ENCODE measurements around the gene DTHD1. TPM values are rescaled to one million over a fixed set of nuclear protein-coding genes. Genes with fewer than 3 reads are reported as not detected.

DTHD1 gene
- total RNA-seq, 1 experiment from 2014 or later: not detected

GRCh38 chr4:36320117-36320896 lies 38.9 kb downstream of the DTHD1 start:
- Histone ChIP-seq H3K79me2 (ENCODE audit: insufficient read depth, low read length) (no peaks in the 10 kb centered on the region), H3K9me3 (ENCODE audit: control insufficient read depth in 1 of 2, insufficient read depth in 1 of 2, low read depth in 1 of 2, low read length in 2 of 2) (no peaks in the 10 kb centered on the region)

GRCh38 chr4:36321176-36321575 lies 39.8 kb downstream of the DTHD1 start:
- Histone ChIP-seq H3K9me3 (ENCODE audit: control insufficient read depth in 1 of 2, insufficient read depth in 1 of 2, low read depth in 1 of 2, low read length in 2 of 2) (no peaks in the 10 kb centered on the region), H3K9me2 (ENCODE audit: insufficient read depth) (no peaks in the 10 kb centered on the region), H3K4me1 (ENCODE audit: control insufficient read depth in 1 of 2, insufficient read depth in 2 of 2, low read length in 2 of 2) (no peaks in the 10 kb centered on the region), H3K27me3 (ENCODE audit: insufficient read depth, low read length) (no peaks in the 10 kb centered on the region), H3K9ac (ENCODE audit: low read length) (no peak overlapping the region), H3K36me3 (ENCODE audit: control insufficient read depth in 1 of 2, insufficient read depth in 2 of 2, low read length in 2 of 2) (no peaks in the 10 kb centered on the region), H3K79me2 (ENCODE audit: insufficient read depth, low read length) (no peaks in the 10 kb centered on the region), H4K20me1 (ENCODE audit: insufficient read depth) (no peaks in the 10 kb centered on the region), H3K27ac (ENCODE audit: low read depth, low read length) (no peak overlapping the region), H3K4me3 (replicated peaks in 1 of 2; ENCODE audit: low read depth in 1 of 2, low read length in 2 of 2) (no peak overlapping the region), H3K4me2 (ENCODE audit: low read length) (no peak overlapping the region), H2AFZ (ENCODE audit: low read depth, low read length, poor library complexity, severe bottlenecking) (no peak overlapping the region)
- DNase-seq (ENCODE audit: low read depth, low spot score) (no peak), ATAC-seq (no peak)
- no peak for TF ChIP-seq POLR2AphosphoS5 (IDR thresholded peaks at IDR 0.05; ENCODE audit: low read depth, low read length)
- TF ChIP-seq EZH2 (IDR thresholded peaks at IDR 0.05): no peak
- no peak for TF ChIP-seq SIN3A (IDR thresholded peaks at IDR 0.05; ENCODE audit: low read depth)
- TF ChIP-seq RAD21 (IDR thresholded peaks at IDR 0.05; ENCODE audit: low read depth): no peak
- TF ChIP-seq FOSL1 (IDR thresholded peaks at IDR 0.05; ENCODE audit: low read depth): no peak
- no peak for TF ChIP-seq ATF3 (IDR thresholded peaks at IDR 0.05)
- TF ChIP-seq EZH2phosphoT487 (IDR thresholded peaks at IDR 0.05; ENCODE audit: borderline replicate concordance): no peak
- TF ChIP-seq YY1 (IDR thresholded peaks at IDR 0.05; ENCODE audit: extremely low read depth, insufficient replicate concordance, low read depth, low read length): no peak
- TF ChIP-seq REST (IDR thresholded peaks at IDR 0.05; ENCODE audit: low read depth): no peak
- no peak for TF ChIP-seq POLR2A (IDR thresholded peaks at IDR 0.05; ENCODE audit: borderline replicate concordance, extremely low read depth, insufficient read depth, insufficient read length)
- no peak for TF ChIP-seq ZNF274 (IDR thresholded peaks at IDR 0.05; ENCODE audit: low read depth, low read length)
- no peak for TF ChIP-seq JUND (IDR thresholded peaks at IDR 0.05)
- RAD21 ChIA-PET (ENCODE audit: low non-redundant PET in 1 of 2, low total read pairs in 2 of 2, uncharacterized antibody in 2 of 2, unreplicated experiment in 2 of 2): no interaction called here
- POLR2A ChIA-PET: no interaction called here
- CTCF ChIA-PET: no interaction called here
- no TSS peak for BruUV-seq (replicated peaks)
- intact Hi-C loops (cut with micrococcal nuclease): no loop called here

More at GRCh38 chr4:36320117-36320896, 38.9 kb downstream of the DTHD1 start:
- H3K4me2 ChIP-seq (ENCODE audit: low read length): no peak overlapping the region
- H3K4me1 ChIP-seq (ENCODE audit: control insufficient read depth in 1 of 2, insufficient read depth in 2 of 2, low read length in 2 of 2): no peaks in the 10 kb centered on the region
- no peaks in the 10 kb centered on the region for H3K36me3 ChIP-seq (ENCODE audit: control insufficient read depth in 1 of 2, insufficient read depth in 2 of 2, low read length in 2 of 2)
- no peak overlapping the region for H3K4me3 ChIP-seq (replicated peaks in 1 of 2; ENCODE audit: low read depth in 1 of 2, low read length in 2 of 2)
- H3K27me3 ChIP-seq (ENCODE audit: insufficient read depth, low read length): no peaks in the 10 kb centered on the region
- H4K20me1 ChIP-seq (ENCODE audit: insufficient read depth): no peaks in the 10 kb centered on the region
- no peak overlapping the region for H3K27ac ChIP-seq (ENCODE audit: low read depth, low read length)
- DNase-seq (ENCODE audit: low read depth, low spot score): no peak
- TF ChIP-seq CEBPB (IDR thresholded peaks at IDR 0.05; ENCODE audit: low read depth) (no peak), SP1 (IDR thresholded peaks at IDR 0.05; ENCODE audit: low read depth) (no peak), EZH2phosphoT487 (IDR thresholded peaks at IDR 0.05; ENCODE audit: borderline replicate concordance) (no peak), EGR1 (IDR thresholded peaks at IDR 0.05; ENCODE audit: low read depth) (no peak), ZFX (IDR thresholded peaks at IDR 0.05) (no peak), YY1 (IDR thresholded peaks at IDR 0.05; ENCODE audit: extremely low read depth, insufficient replicate concordance, low read depth, low read length) (no peak)
- intact Hi-C loops (cut with micrococcal nuclease): no loop called here
- CTCF ChIA-PET: no interaction called here
- H2AFZ ChIP-seq (ENCODE audit: low read depth, low read length, poor library complexity, severe bottlenecking): no peak overlapping the region
- POLR2A ChIA-PET: no interaction called here
- no peak for ATAC-seq
- RAD21 ChIA-PET (ENCODE audit: low non-redundant PET in 1 of 2, low total read pairs in 2 of 2, uncharacterized antibody in 2 of 2, unreplicated experiment in 2 of 2): no interaction called here
- BruUV-seq (replicated peaks): no TSS peak
- no peaks in the 10 kb centered on the region for H3K9me2 ChIP-seq (ENCODE audit: insufficient read depth)
- no peak overlapping the region for H3K9ac ChIP-seq (ENCODE audit: low read length)

Measured in HCT116 (cell line).